Sciatic nerve (tissue), 2 donors: ENCODE measurements around the gene LGALS9. TPM values are rescaled to one million over a fixed set of nuclear protein-coding genes. Genes with fewer than 3 reads are reported as not detected.
"Not testable (repeated sequence)": the region's sequence is repeated elsewhere in the genome, so short reads cannot be mapped to it uniquely, and the experiment has no call there.

Experiments used
- ATAC-seq: fragments of 200-7000 bp; cut with Tn5 transposase; one replicate; pipeline ENCODE4 v1.9.1; 2020; ENCODE audit warnings: mild to moderate bottlenecking, moderate library complexity
- DNase-seq: peaks from one replicate; pipeline ENCODE4 v3.0.0-alpha.2; 2020; ENCODE audit warnings: low spot score
- intact Hi-C: fragments of 100-400 bp; cut with DNase I; formaldehyde crosslinking; loops from one replicate; pipeline ENCODE4 v1.14.2; 2022
- total RNA-seq: library from RNA; stranded (reverse); fragmentation: NEBNext Ultra II Directional; extraction: Animal tissue kit (Norgen Biotek cat#: 25700); gene quantifications from one replicate; pipeline ENCODE4 v1.2.1, GENCODE V29; 2021
- donor health status: DM: no; HTN: no; CAD: no.
- donor health status: DM: no; HTN: no; CAD: no.

Gene LGALS9
- total RNA-seq, 1 donor from 2014 or later = 41.8 TPM

DNA sequence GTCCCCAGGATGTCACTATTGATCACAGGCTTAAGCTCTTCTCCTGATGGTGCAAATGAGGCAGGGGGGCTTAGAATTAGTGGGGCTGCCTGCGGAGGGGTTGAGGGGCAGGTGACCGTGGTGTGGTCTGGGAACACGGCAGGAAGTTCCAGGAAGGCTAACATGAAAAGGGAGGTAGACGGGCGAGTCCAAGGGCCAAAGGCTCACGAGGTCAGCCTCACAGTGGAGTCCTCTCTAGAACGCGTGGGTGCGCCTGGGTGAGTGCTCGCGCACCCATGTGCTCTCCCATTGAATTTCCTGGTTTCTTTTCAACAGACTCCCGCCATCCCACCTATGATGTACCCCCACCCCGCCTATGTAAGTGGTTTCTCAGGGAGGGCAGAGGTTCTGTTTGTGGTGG is 15.2 kb downstream of the LGALS9 start:
- ATAC-seq (no peak), DNase-seq (no peak)
- intact Hi-C loops = no loop called here

DNA sequence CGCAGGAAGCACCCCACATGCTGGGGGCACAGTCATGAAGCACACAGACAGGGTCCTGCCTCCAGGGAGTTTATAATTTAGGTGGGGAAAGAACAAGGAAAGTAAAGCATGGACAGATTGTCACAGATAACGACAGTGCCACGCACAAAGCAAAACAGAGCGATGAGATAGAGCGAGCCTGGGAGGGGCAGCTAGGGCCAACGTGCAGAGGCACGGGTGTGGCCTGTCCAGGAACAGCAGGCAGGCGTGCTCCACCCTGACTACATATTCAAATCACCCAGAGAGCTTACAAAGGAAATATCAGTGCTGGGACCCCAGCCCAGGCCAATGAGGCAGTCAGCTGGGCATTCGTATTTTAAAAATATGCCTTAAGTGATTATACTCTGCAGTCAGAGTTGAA is 16.8 kb downstream of the LGALS9 start:
- intact Hi-C loops = no loop called here
- DNase-seq (no peak), ATAC-seq (no peak)

- intact Hi-C loops, DNase-seq: not testable (repeated sequence)
- ATAC-seq = peak; percentile 24
Observed at GRCh38 chr17:27649111-27649571, 18.2 kb downstream of the LGALS9 start.

- DNase-seq (peak; percentile 67), ATAC-seq (peak; percentile 75)
- intact Hi-C loops = no loop called here
Observed at GRCh38 chr17:27649929-27650328, 18.9 kb downstream of the LGALS9 start.

DNA sequence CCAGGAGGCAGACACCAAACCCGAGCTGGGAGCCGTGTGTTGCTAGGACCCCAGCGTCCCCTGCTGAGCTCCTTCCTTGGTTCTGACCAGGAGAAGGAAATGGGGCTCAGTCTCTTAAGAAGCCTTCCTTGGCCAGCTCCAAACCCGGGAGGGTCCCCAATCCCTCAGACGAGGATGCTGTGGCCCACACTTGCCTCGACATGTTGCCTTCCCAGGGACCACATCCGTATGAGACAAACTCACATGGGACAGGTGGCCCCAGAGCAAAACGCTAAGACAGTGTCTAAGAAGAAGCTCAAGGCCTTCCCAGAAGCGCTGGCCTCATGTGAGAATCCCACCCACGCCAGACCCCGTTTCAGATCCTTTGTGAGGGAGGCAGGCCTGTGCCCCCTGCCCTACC is 19.8 kb downstream of the LGALS9 start:
- DNase-seq (no peak), ATAC-seq (no peak)
- intact Hi-C loops = no loop called here

GRCh38 chr17:27651411-27652345 is 20.7 kb downstream of the LGALS9 start:
- peak; percentile 52 for ATAC-seq
- intact Hi-C loops = no loop called here
- DNase-seq = peak; percentile 85

DNA sequence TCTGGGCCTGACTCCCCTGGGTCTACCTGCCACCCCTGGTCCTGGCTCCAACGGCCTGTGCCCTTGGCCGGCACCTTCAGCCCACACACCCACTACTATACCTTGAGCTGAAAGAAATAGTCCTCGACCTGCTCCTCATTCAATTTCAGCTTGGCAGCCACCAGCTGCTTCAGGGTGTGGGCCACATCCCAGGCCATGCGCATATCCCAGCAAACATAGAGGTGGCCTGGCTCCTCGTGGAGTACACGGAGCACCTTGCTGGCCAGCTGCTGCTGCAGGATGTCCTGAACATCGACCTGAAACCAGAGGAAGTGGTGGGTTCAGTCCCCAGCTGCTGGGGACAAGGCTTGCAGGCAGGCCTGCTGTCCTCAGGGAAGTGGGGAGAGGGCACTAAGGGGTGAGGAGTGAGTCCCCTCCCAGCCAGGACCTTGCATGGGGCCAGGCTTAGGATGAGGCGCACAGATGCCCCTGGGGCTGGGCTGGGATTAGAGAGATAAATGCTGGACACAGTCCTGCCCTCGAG is 22.5 kb downstream of the LGALS9 start:
- intact Hi-C loops, ATAC-seq, DNase-seq: not testable (repeated sequence)

DNA sequence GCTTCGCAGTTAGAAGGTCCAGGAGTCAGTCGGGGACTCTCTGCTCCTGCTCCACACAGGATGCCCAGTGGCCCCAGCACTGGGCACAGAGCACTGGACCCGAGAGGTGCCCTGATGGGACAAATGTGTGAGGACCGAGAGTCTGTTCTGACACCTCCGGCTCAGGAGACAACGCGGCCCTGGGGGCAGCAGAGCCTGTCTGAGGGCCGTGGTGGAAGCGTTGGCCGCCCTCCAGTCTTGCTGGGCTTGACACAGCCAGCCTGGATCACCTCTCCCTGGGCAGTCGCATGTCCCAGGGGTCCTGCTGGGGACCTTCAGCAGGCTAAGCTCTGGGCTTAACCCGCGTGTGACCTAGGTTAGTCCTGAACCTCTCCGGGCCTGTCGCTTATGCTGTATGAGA is 23.1 kb downstream of the LGALS9 start:
- intact Hi-C loops = no loop called here
- no peak for DNase-seq
- no peak for ATAC-seq

DNA sequence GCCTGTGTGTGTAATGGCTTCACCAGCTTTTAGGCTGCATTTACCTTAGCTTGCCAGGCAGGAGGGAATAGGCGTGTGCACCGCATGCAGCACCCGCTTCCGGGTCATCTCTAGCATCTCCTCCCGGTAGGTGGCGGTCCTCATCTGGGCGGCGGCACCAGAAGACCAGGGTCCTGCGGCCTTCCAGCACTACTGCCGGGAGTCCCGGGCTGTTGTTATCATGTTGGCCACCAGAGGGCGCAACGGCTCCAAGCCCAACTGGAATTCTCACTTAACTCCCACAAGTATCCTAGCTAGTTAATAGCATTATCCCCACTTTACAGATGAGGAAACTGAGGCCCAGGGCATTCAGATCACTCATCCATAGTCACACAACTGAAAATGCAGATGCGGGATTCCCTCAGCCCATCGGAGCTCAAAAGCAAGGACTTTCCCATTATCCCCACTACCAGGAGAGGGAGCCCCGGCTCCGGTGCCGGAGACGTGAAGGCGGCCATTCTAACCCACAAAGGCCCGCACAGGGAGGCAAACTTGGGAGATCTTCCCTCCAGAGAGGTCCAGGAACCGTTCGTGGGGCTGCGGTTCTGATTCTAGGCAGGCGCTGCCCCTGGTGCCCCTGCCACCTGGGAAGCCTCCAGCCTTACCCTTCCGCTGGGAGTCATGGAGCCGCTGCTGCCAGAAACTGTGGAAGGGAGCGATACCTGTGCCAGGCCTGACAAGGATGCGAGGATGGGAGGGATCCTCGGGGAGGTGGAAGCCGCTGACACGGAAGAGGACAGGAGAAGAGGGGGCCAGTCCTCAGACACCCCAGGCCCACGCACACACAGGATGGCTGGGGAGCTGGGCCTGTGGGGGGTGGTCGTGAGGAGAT is 23.9 kb downstream of the LGALS9 start:
- peak; percentile 84 for DNase-seq
- intact Hi-C loops = no loop called here
- ATAC-seq = peak; percentile 47

DNA sequence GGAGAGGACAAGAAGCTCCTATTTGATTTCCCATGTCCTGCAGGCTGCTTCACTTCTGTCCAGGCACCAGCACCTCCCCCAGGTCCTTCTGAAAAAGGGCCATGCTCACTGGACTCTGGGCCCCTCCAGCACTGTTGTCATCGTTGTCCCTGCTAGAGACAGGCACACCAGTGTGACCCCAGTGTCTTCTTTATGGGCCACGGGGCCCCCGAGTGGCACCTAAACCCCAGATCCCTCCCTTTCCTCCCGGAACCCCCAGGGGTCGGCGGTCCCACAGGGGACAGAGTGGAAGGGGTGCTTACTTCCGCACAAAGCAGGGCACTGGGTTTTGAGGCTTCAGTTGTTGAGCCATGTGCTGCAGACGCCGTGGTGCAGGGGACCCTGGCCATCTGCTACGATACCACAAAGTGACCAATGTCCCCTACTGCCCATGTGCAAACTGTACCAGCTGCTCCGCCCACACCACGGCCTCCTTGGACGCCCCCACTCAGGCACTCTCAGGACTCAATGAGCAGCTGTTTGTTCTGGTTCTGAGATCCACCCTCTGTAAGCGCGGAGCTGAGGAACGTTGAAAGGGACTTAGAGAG is 24.6 kb downstream of the LGALS9 start:
- intact Hi-C loops, DNase-seq: not testable (repeated sequence)

GRCh38 chr17:27656620-27657019 is 25.6 kb downstream of the LGALS9 start:
- DNase-seq, intact Hi-C loops, ATAC-seq: not testable (repeated sequence)

More for the DNA sequence above, 24.6 kb downstream of the LGALS9 start:
- ATAC-seq = not testable (repeated sequence)

DNA sequence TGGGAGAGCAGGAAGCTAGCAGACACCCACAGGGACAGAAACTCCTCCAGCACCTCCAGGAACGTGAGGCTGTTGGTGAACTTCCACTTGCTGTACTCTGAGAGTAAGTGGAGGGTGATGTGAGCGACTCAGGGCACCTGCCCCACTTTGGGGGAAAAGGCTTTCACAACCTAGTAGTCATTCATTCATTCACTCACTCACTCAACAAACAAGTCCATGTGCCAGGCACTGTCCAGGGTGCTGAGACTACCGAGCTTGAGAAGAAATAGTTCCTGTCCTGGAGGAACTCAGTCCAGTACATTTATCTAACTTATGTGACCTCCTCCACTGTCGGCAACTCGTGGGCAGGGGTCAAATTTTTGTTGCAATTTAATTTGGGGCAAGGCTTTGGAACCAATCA is 26.6 kb downstream of the LGALS9 start:
- intact Hi-C loops = no loop called here
- no peak for ATAC-seq
- DNase-seq = no peak

DNA sequence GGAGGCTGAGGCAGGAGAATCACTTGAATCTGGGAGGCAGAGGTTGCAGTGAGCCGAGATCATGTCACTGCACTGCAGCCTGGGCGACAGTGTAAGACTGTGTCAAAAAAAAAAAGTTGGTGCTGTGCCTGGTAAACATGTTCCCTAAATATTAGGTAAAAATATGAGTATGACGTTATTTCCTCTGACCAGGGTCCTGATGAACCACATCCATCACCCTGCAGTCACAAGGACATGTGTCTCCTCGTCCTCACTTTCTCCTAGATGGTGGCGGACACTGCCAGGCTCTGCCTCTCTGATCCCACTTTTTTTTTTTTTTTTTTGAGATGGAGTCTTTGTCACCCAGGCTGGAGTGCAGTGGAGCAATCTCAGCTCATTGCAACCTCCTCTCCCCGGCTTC is 28.7 kb downstream of the LGALS9 start:
- intact Hi-C loops = no loop called here
- DNase-seq = no peak
- ATAC-seq = no peak

DNA sequence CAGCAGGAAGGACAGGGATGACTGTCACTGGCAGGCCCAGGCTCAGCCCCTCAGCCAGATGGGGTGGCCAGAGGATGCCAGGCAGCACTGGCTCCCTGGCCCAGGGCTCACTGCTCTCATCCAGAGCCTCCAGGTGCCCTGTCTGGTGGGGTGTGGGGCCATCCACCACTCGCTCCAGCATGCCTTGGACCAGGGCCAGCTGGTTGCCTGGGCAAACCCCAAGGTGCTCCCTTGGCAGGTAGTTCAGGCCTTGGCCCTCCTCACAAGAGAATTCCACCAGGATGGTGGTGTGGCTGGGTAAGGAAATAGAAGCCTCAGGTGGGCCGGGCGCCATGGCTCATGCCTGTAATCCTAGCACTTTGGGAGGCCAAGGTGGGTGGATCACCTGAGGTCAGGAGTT is 29.4 kb downstream of the LGALS9 start:
- intact Hi-C loops = no loop called here
- no peak for ATAC-seq
- no peak for DNase-seq

DNA sequence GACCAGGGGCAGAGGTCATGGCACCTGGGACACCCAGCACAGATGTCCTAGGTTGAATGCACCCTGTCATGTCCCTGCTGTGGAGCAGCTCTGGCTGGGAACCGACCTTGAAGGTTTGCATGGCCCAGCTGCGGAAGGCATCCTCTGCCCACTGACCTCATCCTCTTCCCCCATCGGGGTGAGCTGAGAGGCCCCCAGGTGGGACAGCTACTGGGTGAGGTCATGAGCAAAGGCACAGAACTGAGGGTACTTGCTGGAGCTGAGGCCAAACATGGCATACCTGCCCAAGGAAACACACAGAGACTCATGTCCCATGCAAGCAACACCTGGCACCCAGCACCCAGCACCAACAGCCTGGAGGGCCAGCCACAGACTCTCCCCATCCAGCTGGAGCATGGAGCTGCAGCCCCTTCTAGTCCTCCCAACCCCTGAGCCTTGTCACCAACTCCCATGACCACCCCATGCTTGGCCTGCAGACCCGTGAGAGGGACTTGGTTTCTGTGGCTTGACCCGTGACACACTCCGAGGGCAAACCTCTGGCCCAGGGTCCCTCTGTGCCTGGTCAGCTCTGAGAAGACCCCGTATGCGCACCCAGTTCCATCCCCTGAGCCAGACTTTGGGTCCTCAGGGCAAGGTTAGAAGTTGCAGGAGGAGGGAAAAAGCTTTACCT is 33.1 kb downstream of the LGALS9 start:
- ATAC-seq (no peak), DNase-seq (no peak)
- intact Hi-C loops = no loop called here

GRCh38 chr17:27664606-27664965 is 33.6 kb downstream of the LGALS9 start:
- DNase-seq (no peak), ATAC-seq (no peak)
- intact Hi-C loops = no loop called here

DNA sequence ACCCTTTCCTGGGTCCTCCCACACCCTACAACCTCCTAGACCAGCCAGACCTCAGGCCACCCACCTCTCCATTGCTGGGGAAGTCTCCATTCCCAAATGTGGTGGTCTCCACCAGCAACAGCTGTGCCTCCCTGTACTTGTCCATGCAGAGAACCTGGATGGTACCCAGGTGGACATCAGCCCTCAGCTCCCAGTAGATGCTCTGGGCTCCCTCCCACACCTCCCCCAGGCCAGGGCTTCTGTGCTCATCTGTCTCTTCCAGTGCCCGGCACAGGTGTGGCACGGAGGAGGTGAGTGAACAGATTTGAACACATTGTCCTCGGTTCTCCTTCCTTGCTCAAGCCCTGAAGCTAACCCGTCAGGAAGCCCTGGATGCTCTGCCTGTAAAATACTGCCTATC is 34.6 kb downstream of the LGALS9 start:
- DNase-seq (no peak), ATAC-seq (no peak)
- intact Hi-C loops = no loop called here

DNA sequence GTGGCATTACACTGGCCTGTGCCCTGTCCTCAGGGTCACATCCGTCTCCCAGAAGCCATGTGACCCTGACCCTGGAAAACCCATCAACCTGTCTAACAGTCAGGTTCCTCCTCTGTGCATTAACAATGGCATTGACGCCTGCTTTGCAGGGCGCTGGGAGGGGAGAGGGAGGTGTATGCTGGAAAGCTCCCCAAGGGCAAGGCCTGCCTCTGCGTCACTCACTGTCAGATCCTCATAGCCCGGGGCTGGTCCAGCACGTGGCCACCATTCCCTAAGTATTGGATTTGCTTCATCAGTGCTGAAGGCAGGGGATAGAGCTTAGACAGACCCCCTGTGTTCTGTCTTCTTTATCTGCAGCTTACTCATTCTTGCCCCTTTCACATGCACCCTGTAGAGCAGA is 35.3 kb downstream of the LGALS9 start:
- intact Hi-C loops, ATAC-seq, DNase-seq: not testable (repeated sequence)
